B cell (primary cell): Measurements from ENCODE around the gene HES1. TPM values are rescaled to one million over a fixed set of nuclear protein-coding genes. Genes with fewer than 3 reads are reported as not detected.

Experiments
- ATAC-seq: fragments of 200-7000 bp; cut with Tn5 transposase; one replicate; pipeline ENCODE4 v1.10.0; 2021; ENCODE audit warnings: low read depth, mild to moderate bottlenecking, moderate number of reproducible peaks, moderate library complexity
- CTCF ChIA-PET: fragments of 350-600 bp; sonication (Branson Sonifier 250); formaldehyde crosslinking; loops from one replicate; lab custom pipeline; 2021; ENCODE audit warnings: antibody characterized with exemption, inconsistent platforms; lab: Charles Lee
- POLR2A ChIA-PET: fragments of 350-600 bp; sonication (Branson Sonifier 250); formaldehyde crosslinking; loops from one replicate; lab custom pipeline; 2021; ENCODE audit warnings: antibody characterized with exemption; lab: Charles Lee
- DNase-seq: peaks from one replicate; pipeline ENCODE4 v3.0.0; 2013
- H2AFZ ChIP-seq: 2 replicates; pipeline ENCODE4 v1.6.1; 2012; ENCODE audit warnings: mild to moderate bottlenecking, low read depth, low read length; ENCODE audit not compliant: insufficient read depth, poor library complexity, severe bottlenecking
- H3K27ac ChIP-seq, 2 donors: 1 replicate in 1 of 2; 2 replicates in 1 of 2; pipeline ENCODE4 v1.5.1; 2012 to 2013; ENCODE audit warnings: low read length in 2 of 2, mild to moderate bottlenecking in 2 of 2, moderate library complexity in 1 of 2
- H3K27me3 ChIP-seq, 4 experiments: fragments of 200-600 bp in 1 of 4; sonication (generic) in 1 of 4; replicated peaks in 1 of 4; 1 replicate in 2 of 4; 2 replicates in 2 of 4; pipeline versions ENCODE4 v1.6.1 to v1.7.0; 2013 to 2016; ENCODE audit warnings: low read length in 3 of 4, mild to moderate bottlenecking in 2 of 4, mixed read lengths in 1 of 4, moderate library complexity in 1 of 4; ENCODE audit not compliant: insufficient read depth in 4 of 4, control insufficient read depth in 3 of 4; ENCODE audit errors: control extremely low read depth in 1 of 4
- H3K36me3 ChIP-seq, 2 experiments: replicated peaks in 1 of 2; 1 replicate in 1 of 2; 2 replicates in 1 of 2; pipeline versions ENCODE4 v1.6.1 to v1.7.1; 2013; ENCODE audit warnings: low read length in 1 of 2; ENCODE audit not compliant: insufficient read depth in 2 of 2, control insufficient read depth in 1 of 2; ENCODE audit errors: control extremely low read depth in 1 of 2, extremely low read depth in 1 of 2
- H3K4me1 ChIP-seq, 2 donors: fragments of 200-600 bp in 1 of 2; sonication (generic) in 1 of 2; 1 replicate in 1 of 2; 2 replicates in 1 of 2; pipeline versions ENCODE4 v1.5.1 to v1.6.1; 2013 to 2017; ENCODE audit warnings: low read length in 2 of 2; ENCODE audit not compliant: control insufficient read depth in 2 of 2, insufficient read depth in 2 of 2
- H3K4me2 ChIP-seq: replicated peaks from 2 replicates; pipeline ENCODE3; 2012; ENCODE audit warnings: mild to moderate bottlenecking, low read depth, low read length; ENCODE audit not compliant: poor library complexity, severe bottlenecking
- H3K4me3 ChIP-seq, 5 experiments: fragments of 200-600 bp in 1 of 5; sonication (generic) in 1 of 5; 1 replicate in 3 of 5; 2 replicates in 2 of 5; pipeline versions ENCODE4 v1.5.1 to v1.7.0; 2011 to 2016; ENCODE audit warnings: low read length in 4 of 5, mild to moderate bottlenecking in 4 of 5, low read depth in 2 of 5, control low read depth in 1 of 5, moderate library complexity in 1 of 5; ENCODE audit not compliant: insufficient read depth in 1 of 5; ENCODE audit errors: control extremely low read depth in 1 of 5, extremely low read depth in 1 of 5
- H3K79me2 ChIP-seq: fragments of 200-600 bp; sonication (generic); one replicate; pipeline ENCODE4 v1.6.0; 2016; ENCODE audit warnings: low read length; ENCODE audit not compliant: control insufficient read depth, insufficient read depth
- H3K9ac ChIP-seq: fragments of 200-600 bp; sonication (generic); 2 replicates; pipeline ENCODE4 v1.6.1; 2017; ENCODE audit warnings: mild to moderate bottlenecking, low read length, moderate library complexity
- H3K9me3 ChIP-seq, 3 donors: one replicate each; pipeline versions ENCODE4 v1.6.1 to v1.7.1; 2013; ENCODE audit warnings: low read length in 2 of 3; ENCODE audit not compliant: control insufficient read depth in 2 of 3, insufficient read depth in 1 of 3; ENCODE audit errors: control extremely low read depth in 1 of 3
- H4K20me1 ChIP-seq: 2 replicates; pipeline ENCODE4 v1.6.0; 2012; ENCODE audit warnings: mild to moderate bottlenecking, low read length; ENCODE audit not compliant: insufficient read depth, control insufficient read depth, poor library complexity, severe bottlenecking
- H3K27ac Mint-ChIP-seq: one replicate; pipeline ENCODE4 v1.8.0; 2021; ENCODE audit warnings: mixed read lengths
- H3K27me3 Mint-ChIP-seq: one replicate; pipeline ENCODE4 v1.8.0; 2021; ENCODE audit warnings: mixed read lengths
- H3K4me1 Mint-ChIP-seq: one replicate; pipeline ENCODE4 v1.8.0; 2021; ENCODE audit warnings: mixed read lengths
- H3K4me3 Mint-ChIP-seq: one replicate; pipeline ENCODE4 v1.8.0; 2021; ENCODE audit warnings: mixed read lengths
- H3K9me3 Mint-ChIP-seq: one replicate; pipeline ENCODE4 v1.8.0; 2022; ENCODE audit warnings: mixed read lengths; ENCODE audit not compliant: insufficient read depth
- EZH2 ChIP-seq: IDR thresholded peaks from 2 replicates; pipeline ENCODE4 v1.6.1; 2012; ENCODE audit warnings: borderline replicate concordance, low read depth, mild to moderate bottlenecking, moderate library complexity, low read length; ENCODE audit not compliant: insufficient read depth, poor library complexity, severe bottlenecking
- WGBS: methylation state at CpG from one replicate; pipeline ENCODE4 v1.1.5; 2013; ENCODE audit warnings: missing lambda C conversion rate; ENCODE audit not compliant: insufficient coverage; 5-methylcytosine and 5-hydroxymethylcytosine counted together
- intact Hi-C: fragments of 100-400 bp; cut with micrococcal nuclease; formaldehyde crosslinking; loops from one replicate; pipeline ENCODE4 v1.10.0; 2022
- polyA plus RNA-seq: library from polyadenylated mRNA; depleted of rRNA; stranded (reverse); fragments of >200 nt; gene quantifications from 2 replicates; pipeline ENCODE4 v1.2.3, GENCODE V29; 2012
- total RNA-seq, 2 donors: library from RNA; stranded (reverse); fragments of 120-200 nt in 1 of 2; gene quantifications; 1 replicate in 1 of 2; 2 replicates in 1 of 2; pipeline versions ENCODE4 v1.2.3 to v1.2.4, GENCODE V29; 2013 to 2022
- TF ChIP-seq, protein P1 (sequence below): fragments of 200-600 bp; IDR thresholded peaks from one replicate; pipeline ENCODE4 v1.8.0; 2022; ENCODE audit warnings: antibody characterized with exemption, mild to moderate bottlenecking

HES1 gene
- total and polyA plus RNA-seq, 2 donors (not counting 1 experiment from before 2014, with no cell fraction given): 2.4 to 60.3 TPM

DNA sequence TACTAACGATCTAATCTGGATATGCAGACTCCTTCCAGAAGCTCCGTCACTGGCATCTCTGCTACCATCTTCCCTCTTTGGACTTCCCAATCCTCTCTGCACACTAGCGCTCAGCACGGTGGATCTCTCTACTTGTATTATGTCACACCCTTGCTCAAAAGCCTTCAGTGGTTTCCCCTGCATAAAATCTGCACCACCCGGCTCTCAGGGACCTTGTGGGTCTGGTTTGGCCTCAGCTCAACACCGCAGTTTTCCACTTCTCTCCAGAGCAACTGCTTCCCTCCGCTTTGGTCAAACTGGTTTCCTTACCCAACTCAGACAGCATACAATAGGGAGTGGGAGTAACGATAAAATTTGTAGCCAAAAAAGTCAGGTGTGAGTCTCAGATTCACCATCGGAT lies 30.7 kb upstream of the HES1 start:
- TF ChIP-seq, protein P1, sequence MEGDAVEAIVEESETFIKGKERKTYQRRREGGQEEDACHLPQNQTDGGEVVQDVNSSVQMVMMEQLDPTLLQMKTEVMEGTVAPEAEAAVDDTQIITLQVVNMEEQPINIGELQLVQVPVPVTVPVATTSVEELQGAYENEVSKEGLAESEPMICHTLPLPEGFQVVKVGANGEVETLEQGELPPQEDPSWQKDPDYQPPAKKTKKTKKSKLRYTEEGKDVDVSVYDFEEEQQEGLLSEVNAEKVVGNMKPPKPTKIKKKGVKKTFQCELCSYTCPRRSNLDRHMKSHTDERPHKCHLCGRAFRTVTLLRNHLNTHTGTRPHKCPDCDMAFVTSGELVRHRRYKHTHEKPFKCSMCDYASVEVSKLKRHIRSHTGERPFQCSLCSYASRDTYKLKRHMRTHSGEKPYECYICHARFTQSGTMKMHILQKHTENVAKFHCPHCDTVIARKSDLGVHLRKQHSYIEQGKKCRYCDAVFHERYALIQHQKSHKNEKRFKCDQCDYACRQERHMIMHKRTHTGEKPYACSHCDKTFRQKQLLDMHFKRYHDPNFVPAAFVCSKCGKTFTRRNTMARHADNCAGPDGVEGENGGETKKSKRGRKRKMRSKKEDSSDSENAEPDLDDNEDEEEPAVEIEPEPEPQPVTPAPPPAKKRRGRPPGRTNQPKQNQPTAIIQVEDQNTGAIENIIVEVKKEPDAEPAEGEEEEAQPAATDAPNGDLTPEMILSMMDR: no peak
- no peak for TF ChIP-seq EZH2
- H4K20me1 ChIP-seq: no peaks in the 10 kb centered on the region
- ChIA-PET POLR2A (interaction anchor here (0.8 to 3.4 kb wide), 6 partner anchors 16 to 35 kb away, joined by 3 to 27 read pairs (median 11); no protein-coding TSS in a partner anchor), CTCF (interaction anchor here (1.2 to 9.8 kb wide), 7 partner anchors 23 to 439 kb away, joined by 3 to 148 read pairs (median 6); partner anchors contain the start of gene HES1)
- no peaks in the 10 kb centered on the region for H3K79me2 ChIP-seq
- H3K36me3 ChIP-seq: no peaks in the 10 kb centered on the region
- H3K27me3 Mint-ChIP-seq: no peaks in the 10 kb centered on the region
- no peaks in the 10 kb centered on the region for H3K9me3 Mint-ChIP-seq
- H3K4me3 ChIP-seq: peak overlapping the region in 1 of 5 experiments; percentile 63
- peaks cover 0 to 11% (median 0%) of the 10 kb centered on the region in 3 donors for H3K9me3 ChIP-seq
- DNase-seq (no peak), ATAC-seq (no peak)
- WGBS: 39% methylated on average over 5 of the region's 9 CpGs
- no peak overlapping the region for H3K27ac ChIP-seq
- intact Hi-C loops: loop anchor here (2.0 kb wide), 1 partner anchor 262 kb away; no protein-coding TSS in a partner anchor
- H3K4me1 ChIP-seq: peaks cover 86 to 93% of the 10 kb centered on the region in 2 donors
- H3K27me3 ChIP-seq: no peaks in the 10 kb centered on the region
- H2AFZ ChIP-seq: no peak overlapping the region
- H3K4me3 Mint-ChIP-seq: peak overlapping the region; percentile 81
- peak overlapping the region; percentile 51 for H3K9ac ChIP-seq
- peaks cover 89% of the 10 kb centered on the region for H3K4me1 Mint-ChIP-seq
- H3K4me2 ChIP-seq: peak overlapping the region; percentile 82
- peak overlapping the region; percentile 81 for H3K27ac Mint-ChIP-seq

GRCh38 chr3:194107107-194107506 lies 28.8 kb upstream of the HES1 start:
- WGBS: no CpG with 5 or more reads among the region's 1 CpG
- H3K4me3 Mint-ChIP-seq: peak overlapping the region; percentile 54
- ATAC-seq (no peak), DNase-seq (peak; percentile 57)
- peaks cover 68 to 80% of the 10 kb centered on the region in 2 donors for H3K4me1 ChIP-seq
- no peaks in the 10 kb centered on the region for H4K20me1 ChIP-seq
- H3K9ac ChIP-seq: peak overlapping the region; percentile 16
- H3K4me3 ChIP-seq: peak overlapping the region in 1 of 5 experiments; percentile 2
- H3K27ac Mint-ChIP-seq: peak overlapping the region; percentile 70
- TF ChIP-seq EZH2: no peak
- TF ChIP-seq, protein P1: no peak
- no peaks in the 10 kb centered on the region for H3K36me3 ChIP-seq
- H3K9me3 ChIP-seq: peaks cover 0 to 11% (median 0%) of the 10 kb centered on the region in 3 donors
- CTCF ChIA-PET: interaction anchor here (9.8 kb wide), 1 partner anchor 28 kb away, joined by 148 read pairs; the partner anchor contains the start of gene HES1
- peak overlapping the region; percentile 82 for H3K4me2 ChIP-seq
- H2AFZ ChIP-seq: no peak overlapping the region
- peaks cover 77% of the 10 kb centered on the region for H3K4me1 Mint-ChIP-seq
- no peaks in the 10 kb centered on the region for H3K27me3 ChIP-seq
- H3K27ac ChIP-seq: no peak overlapping the region
- no peaks in the 10 kb centered on the region for H3K9me3 Mint-ChIP-seq
- intact Hi-C loops: no loop called here
- POLR2A ChIA-PET: interaction anchor here (0.7 to 1.5 kb wide), 6 partner anchors 13 to 242 kb away, joined by 4 to 7 read pairs (median 6); no protein-coding TSS in a partner anchor
- H3K27me3 Mint-ChIP-seq: no peaks in the 10 kb centered on the region
- no peaks in the 10 kb centered on the region for H3K79me2 ChIP-seq
